H9 (cell line): ENCODE data around the gene FOXP4. TPM values are rescaled to one million over a fixed set of nuclear protein-coding genes. Genes with fewer than 3 reads are reported as not detected.

Experiments used
- DNase-seq: peaks from one replicate; pipeline ENCODE4 v3.0.0-alpha.2; 2017
- H2AFZ ChIP-seq: one replicate; pipeline ENCODE4 v1.6.1; 2013; ENCODE audit warnings: mild to moderate bottlenecking, low read length, control low read depth, moderate library complexity
- H2AK5ac ChIP-seq: 2 replicates; pipeline ENCODE4 v1.6.1; 2013; ENCODE audit warnings: low read length, control low read depth, mixed read lengths; ENCODE audit not compliant: insufficient read length
- H2BK120ac ChIP-seq: one replicate; pipeline ENCODE4 v1.6.1; 2013; ENCODE audit warnings: low read depth, mild to moderate bottlenecking, low read length, control low read depth, inconsistent platforms; ENCODE audit not compliant: poor library complexity, severe bottlenecking
- H2BK12ac ChIP-seq: 2 replicates; pipeline ENCODE4 v1.6.1; 2013; ENCODE audit warnings: low read length, control low read depth, mixed read lengths, low read depth; ENCODE audit not compliant: insufficient read length
- H2BK15ac ChIP-seq: 2 replicates; pipeline ENCODE4 v1.6.1; 2013; ENCODE audit warnings: low read depth, low read length, control low read depth
- H2BK20ac ChIP-seq: one replicate; pipeline ENCODE4 v1.6.1; 2013; ENCODE audit warnings: low read depth, mild to moderate bottlenecking, low read length, control low read depth, inconsistent platforms; ENCODE audit not compliant: poor library complexity, severe bottlenecking
- H2BK5ac ChIP-seq: 2 replicates; pipeline ENCODE4 v1.6.1; 2013; ENCODE audit warnings: low read length, control low read depth, mixed read lengths; ENCODE audit not compliant: insufficient read length
- H3K14ac ChIP-seq: 2 replicates; pipeline ENCODE4 v1.6.1; 2013; ENCODE audit warnings: low read length, control low read depth; ENCODE audit not compliant: insufficient read depth
- H3K18ac ChIP-seq: 2 replicates; pipeline ENCODE4 v1.6.1; 2013; ENCODE audit warnings: low read depth, mild to moderate bottlenecking, mixed read lengths, low read length, control low read depth; ENCODE audit not compliant: insufficient read length
- H3K23ac ChIP-seq: 2 replicates; pipeline ENCODE4 v1.6.1; 2013; ENCODE audit warnings: low read length, control low read depth, mixed read lengths, low read depth; ENCODE audit not compliant: insufficient read length
- H3K23me2 ChIP-seq: 2 replicates; pipeline ENCODE4 v1.6.1; 2013; ENCODE audit warnings: low read depth, mild to moderate bottlenecking, mixed read lengths, low read length, control low read depth; ENCODE audit not compliant: insufficient read length, poor library complexity, severe bottlenecking
- H3K27ac ChIP-seq: 2 replicates; pipeline ENCODE4 v1.5.1; 2013; ENCODE audit warnings: low read length, control low read depth, mixed read lengths, low read depth; ENCODE audit not compliant: insufficient read length
- H3K27me3 ChIP-seq: 2 replicates; pipeline ENCODE4 v1.6.1; 2013; ENCODE audit warnings: low read length, control low read depth, inconsistent platforms; ENCODE audit not compliant: insufficient read depth
- H3K4ac ChIP-seq: 2 replicates; pipeline ENCODE4 v1.6.1; 2013; ENCODE audit warnings: low read depth, mild to moderate bottlenecking, control low read depth, inconsistent platforms, low read length, moderate library complexity
- H3K4me1 ChIP-seq: 2 replicates; pipeline ENCODE4 v1.6.1; 2013; ENCODE audit warnings: low read length, control low read depth, inconsistent platforms; ENCODE audit not compliant: insufficient read depth
- H3K4me2 ChIP-seq: 2 replicates; pipeline ENCODE4 v1.6.1; 2013; ENCODE audit warnings: low read length, control low read depth, mixed read lengths; ENCODE audit not compliant: insufficient read length, insufficient read depth
- H3K56ac ChIP-seq: 2 replicates; pipeline ENCODE4 v1.6.1; 2013; ENCODE audit warnings: low read depth, mild to moderate bottlenecking, mixed read lengths, low read length, control low read depth; ENCODE audit not compliant: insufficient read length
- H3K79me1 ChIP-seq: 2 replicates; pipeline ENCODE4 v1.6.1; 2013; ENCODE audit warnings: low read depth, mild to moderate bottlenecking, moderate library complexity, low read length, control low read depth, inconsistent platforms; ENCODE audit not compliant: insufficient read depth, poor library complexity, severe bottlenecking
- H3K79me2 ChIP-seq: 2 replicates; pipeline ENCODE4 v1.6.1; 2013; ENCODE audit warnings: low read length, control low read depth, inconsistent platforms; ENCODE audit not compliant: insufficient read depth
- H3K9ac ChIP-seq: 2 replicates; pipeline ENCODE4 v1.6.1; 2013; ENCODE audit warnings: low read length, control low read depth, mixed read lengths; ENCODE audit not compliant: insufficient read length; ENCODE audit errors: extremely low read depth
- H3K9me3 ChIP-seq: one replicate; pipeline ENCODE4 v1.6.1; 2013; ENCODE audit warnings: low read depth, low read length, inconsistent platforms; ENCODE audit not compliant: control insufficient read depth
- H3T11ph ChIP-seq: one replicate; pipeline ENCODE4 v1.6.1; 2013; ENCODE audit warnings: mild to moderate bottlenecking, low read length, control low read depth, inconsistent platforms
- H4K20me1 ChIP-seq: one replicate; pipeline ENCODE4 v1.6.1; 2013; ENCODE audit not compliant: control insufficient read depth, insufficient read length, insufficient read depth
- H4K5ac ChIP-seq: 2 replicates; pipeline ENCODE4 v1.6.1; 2013; ENCODE audit warnings: low read depth, mild to moderate bottlenecking, mixed read lengths, low read length, control low read depth; ENCODE audit not compliant: insufficient read length
- H4K8ac ChIP-seq: replicated peaks from 2 replicates; pipeline ENCODE4 v1.6.1; 2013; ENCODE audit warnings: low read length, control low read depth, mixed read lengths, low read depth; ENCODE audit not compliant: insufficient read length
- H4K91ac ChIP-seq: 2 replicates; pipeline ENCODE4 v1.6.1; 2013; ENCODE audit warnings: low read depth, mild to moderate bottlenecking, moderate library complexity, mixed read lengths, low read length, control low read depth; ENCODE audit not compliant: insufficient read length
- H3K27ac Mint-ChIP-seq, 3 experiments: 2 replicates in 2 of 3; 3 replicates in 1 of 3; pipeline ENCODE4 v1.8.0; 2020 to 2021; ENCODE audit warnings: mixed read lengths in 3 of 3, mild to moderate bottlenecking in 1 of 3, moderate library complexity in 1 of 3
- H3K27me3 Mint-ChIP-seq: 2 replicates; pipeline ENCODE4 v1.8.0; 2021; ENCODE audit warnings: low read depth, mild to moderate bottlenecking, moderate library complexity, mixed read lengths
- H3K36me3 Mint-ChIP-seq, 3 experiments: 2 replicates in 2 of 3; 3 replicates in 1 of 3; pipeline ENCODE4 v1.8.0; 2020 to 2021; ENCODE audit warnings: low read depth in 3 of 3, mixed read lengths in 3 of 3; ENCODE audit not compliant: insufficient read depth in 1 of 3
- H3K4me1 Mint-ChIP-seq, 2 experiments: 2 replicates each; pipeline ENCODE4 v1.8.0; 2020; ENCODE audit warnings: mixed read lengths in 2 of 2
- H3K4me3 Mint-ChIP-seq, 2 experiments: 2 replicates in 1 of 2; 3 replicates in 1 of 2; pipeline ENCODE4 v1.8.0; 2020 to 2021; ENCODE audit warnings: mild to moderate bottlenecking in 2 of 2, mixed read lengths in 2 of 2, moderate library complexity in 1 of 2
- H3K9me3 Mint-ChIP-seq, 2 experiments: 2 replicates in 1 of 2; 3 replicates in 1 of 2; pipeline ENCODE4 v1.8.0; 2020; ENCODE audit warnings: mild to moderate bottlenecking in 2 of 2, mixed read lengths in 2 of 2, moderate library complexity in 1 of 2
- WGBS: extraction: QIAGEN DNeasy Blood & Tissue Kit; methylation state at CpG from one replicate; pipeline ENCODE4 v1.1.7; 2013; ENCODE audit warnings: missing lambda C conversion rate, low lambda C conversion rate, mixed read lengths; ENCODE audit not compliant: insufficient read length; ENCODE audit errors: extremely low coverage; 5-methylcytosine and 5-hydroxymethylcytosine counted together
- total RNA-seq: library from RNA; stranded (reverse); gene quantifications from 2 replicates; pipeline ENCODE4 v1.2.1, GENCODE V29; 2021
- TF ChIP-seq, protein P1 (sequence below): fragments of 200-600 bp; sonication (generic); conservative IDR thresholded peaks from 3 replicates; pipeline ENCODE4 v1.8.0; 2021; ENCODE audit warnings: antibody characterized with exemption, mild to moderate bottlenecking

The FOXP4 gene
- total RNA-seq, 1 experiment from 2014 or later = 18.2 TPM

DNA sequence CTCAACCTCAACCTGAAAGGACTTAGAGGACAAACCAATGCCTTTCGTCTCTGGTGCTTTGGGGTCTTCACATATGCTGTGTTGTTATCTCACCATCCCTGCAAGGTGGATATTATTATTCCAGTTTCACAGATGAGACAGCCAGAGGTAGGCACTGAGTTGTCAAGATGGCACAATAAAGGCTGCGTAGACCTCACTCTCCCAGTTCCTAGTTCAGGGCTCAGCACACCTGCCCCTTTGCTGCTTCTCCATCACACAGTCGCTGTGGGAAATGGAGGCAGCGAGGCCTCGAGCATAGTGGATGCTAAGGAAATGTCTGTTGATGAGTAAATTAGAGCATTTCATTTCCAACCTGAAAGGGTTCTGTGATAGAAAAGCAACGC, 22.0 kb downstream of the FOXP4 start:
- H3K18ac ChIP-seq = no peak overlapping the region
- no peak for DNase-seq
- H2BK20ac ChIP-seq = no peak overlapping the region
- TF ChIP-seq, protein P1, sequence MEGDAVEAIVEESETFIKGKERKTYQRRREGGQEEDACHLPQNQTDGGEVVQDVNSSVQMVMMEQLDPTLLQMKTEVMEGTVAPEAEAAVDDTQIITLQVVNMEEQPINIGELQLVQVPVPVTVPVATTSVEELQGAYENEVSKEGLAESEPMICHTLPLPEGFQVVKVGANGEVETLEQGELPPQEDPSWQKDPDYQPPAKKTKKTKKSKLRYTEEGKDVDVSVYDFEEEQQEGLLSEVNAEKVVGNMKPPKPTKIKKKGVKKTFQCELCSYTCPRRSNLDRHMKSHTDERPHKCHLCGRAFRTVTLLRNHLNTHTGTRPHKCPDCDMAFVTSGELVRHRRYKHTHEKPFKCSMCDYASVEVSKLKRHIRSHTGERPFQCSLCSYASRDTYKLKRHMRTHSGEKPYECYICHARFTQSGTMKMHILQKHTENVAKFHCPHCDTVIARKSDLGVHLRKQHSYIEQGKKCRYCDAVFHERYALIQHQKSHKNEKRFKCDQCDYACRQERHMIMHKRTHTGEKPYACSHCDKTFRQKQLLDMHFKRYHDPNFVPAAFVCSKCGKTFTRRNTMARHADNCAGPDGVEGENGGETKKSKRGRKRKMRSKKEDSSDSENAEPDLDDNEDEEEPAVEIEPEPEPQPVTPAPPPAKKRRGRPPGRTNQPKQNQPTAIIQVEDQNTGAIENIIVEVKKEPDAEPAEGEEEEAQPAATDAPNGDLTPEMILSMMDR = no peak
- H3T11ph ChIP-seq = no peak overlapping the region
- H3K4me3 Mint-ChIP-seq = no peak overlapping the region
- H2BK5ac ChIP-seq = no peak overlapping the region
- no peak overlapping the region for H4K5ac ChIP-seq
- H3K4ac ChIP-seq = no peak overlapping the region
- H3K27ac Mint-ChIP-seq = no peak overlapping the region
- H3K27me3 Mint-ChIP-seq = peaks cover 20% of the 10 kb centered on the region
- peaks cover 51 to 71% of the 10 kb centered on the region in 2 experiments for H3K4me1 Mint-ChIP-seq
- no peaks in the 10 kb centered on the region for H3K27me3 ChIP-seq
- no peaks in the 10 kb centered on the region for H3K9me3 Mint-ChIP-seq
- no peak overlapping the region for H3K27ac ChIP-seq
- no peaks in the 10 kb centered on the region for H3K79me2 ChIP-seq
- H4K91ac ChIP-seq = no peak overlapping the region
- no peak overlapping the region for H3K56ac ChIP-seq
- peaks cover 9 to 33% (median 30%) of the 10 kb centered on the region in 3 experiments; a peak in 6 of 7 replicates for H3K36me3 Mint-ChIP-seq
- H2BK12ac ChIP-seq = no peak overlapping the region
- peaks cover 15% of the 10 kb centered on the region for H3K4me1 ChIP-seq
- H3K9ac ChIP-seq = no peak overlapping the region
- H2AFZ ChIP-seq = no peak overlapping the region
- H2BK120ac ChIP-seq = no peak overlapping the region
- no peak overlapping the region for H4K8ac ChIP-seq
- no peaks in the 10 kb centered on the region for H4K20me1 ChIP-seq
- no CpG with 5 or more reads among the region's 6 CpGs for WGBS
- no peak overlapping the region for H3K14ac ChIP-seq
- no peak overlapping the region for H2AK5ac ChIP-seq
- no peaks in the 10 kb centered on the region for H3K79me1 ChIP-seq
- H3K9me3 ChIP-seq = no peaks in the 10 kb centered on the region
- no peak overlapping the region for H2BK15ac ChIP-seq
- no peak overlapping the region for H3K23ac ChIP-seq
- H3K23me2 ChIP-seq = no peaks in the 10 kb centered on the region
- H3K4me2 ChIP-seq = no peak overlapping the region
